H1 (cell line): ENCODE results near the gene FRMPD1. TPM values are rescaled to one million over a fixed set of nuclear protein-coding genes. Genes with fewer than 3 reads are reported as not detected.

Experiments
- CTCF ChIA-PET: fragments of 300-600 bp; sonication (Branson Sonifier 250); formaldehyde crosslinking; loops from one replicate; lab custom pipeline; 2021; ENCODE audit not compliant: partially characterized antibody; lab: Charles Lee
- POLR2A ChIA-PET: fragments of 300-600 bp; sonication (Branson Sonifier 250); formaldehyde crosslinking; loops from one replicate; lab custom pipeline; 2021; ENCODE audit warnings: inconsistent platforms; ENCODE audit not compliant: partially characterized antibody; lab: Charles Lee
- DNase-seq, 2 experiments: peaks; one replicate each; pipeline versions ENCODE4 v3.0.0 to v3.0.0-alpha.2; 2010 to 2022; ENCODE audit warnings: low spot score in 2 of 2, low read depth in 1 of 2, mixed read lengths in 1 of 2
- FAIRE-seq: peaks from 2 replicates; lab custom pipeline; 2011; peaks lifted over from hg19 to GRCh38; lab: Jason Lieb, UNC
- H2AFZ ChIP-seq: 2 replicates; pipeline ENCODE4 v1.8.1; 2012; ENCODE audit warnings: low read length, inconsistent platforms
- H2AK5ac ChIP-seq: 2 replicates; pipeline ENCODE4 v1.6.1; 2013; ENCODE audit warnings: low read depth, low read length
- H2BK120ac ChIP-seq: replicated peaks from 2 replicates; pipeline ENCODE3; 2013; ENCODE audit warnings: low read depth, low read length, inconsistent platforms
- H2BK12ac ChIP-seq: 2 replicates; pipeline ENCODE4 v1.6.1; 2013; ENCODE audit warnings: low read depth, low read length
- H2BK15ac ChIP-seq: 2 replicates; pipeline ENCODE4 v1.6.1; 2013; ENCODE audit warnings: low read length
- H2BK20ac ChIP-seq: 2 replicates; pipeline ENCODE4 v1.6.1; 2013; ENCODE audit warnings: low read length
- H2BK5ac ChIP-seq: 2 replicates; pipeline ENCODE4 v1.6.1; 2013; ENCODE audit warnings: low read depth, low read length
- H3K14ac ChIP-seq: 2 replicates; pipeline ENCODE4 v1.6.1; 2013; ENCODE audit warnings: inconsistent platforms; ENCODE audit not compliant: insufficient read length
- H3K18ac ChIP-seq: 2 replicates; pipeline ENCODE4 v1.6.1; 2013; ENCODE audit warnings: low read length; ENCODE audit errors: extremely low read depth
- H3K23ac ChIP-seq: 2 replicates; pipeline ENCODE4 v1.6.1; 2013; ENCODE audit warnings: inconsistent platforms; ENCODE audit not compliant: insufficient read length
- H3K23me2 ChIP-seq: 2 replicates; pipeline ENCODE4 v1.6.1; 2013; ENCODE audit warnings: low read depth, low read length
- H3K27ac ChIP-seq: 2 replicates; pipeline ENCODE4 v1.6.1; 2011; ENCODE audit warnings: low read depth, low read length, inconsistent platforms
- H3K27me3 ChIP-seq, 4 experiments: replicated peaks in 1 of 4; 1 replicate in 1 of 4; 2 replicates in 3 of 4; pipeline versions ENCODE4 v1.6.1 to v1.8.1; 2011 to 2013; ENCODE audit warnings: low read length in 3 of 4, mild to moderate bottlenecking in 3 of 4, inconsistent platforms in 2 of 4, mixed read lengths in 2 of 4, moderate library complexity in 1 of 4; ENCODE audit not compliant: control insufficient read depth in 3 of 4, insufficient read depth in 3 of 4; ENCODE audit errors: extremely low read depth in 1 of 4
- H3K36me3 ChIP-seq, 4 experiments: 2 replicates each; pipeline versions ENCODE4 v1.6.1 to v1.8.1; 2011 to 2013; ENCODE audit warnings: mild to moderate bottlenecking in 4 of 4, low read length in 3 of 4, moderate library complexity in 2 of 4, control low read depth in 1 of 4, inconsistent platforms in 1 of 4; ENCODE audit not compliant: insufficient read depth in 4 of 4, control insufficient read depth in 2 of 4
- H3K4ac ChIP-seq: replicated peaks from 2 replicates; pipeline ENCODE3; 2013; ENCODE audit warnings: low read length, low read depth, mixed read lengths, inconsistent platforms; ENCODE audit not compliant: insufficient read length
- H3K4me1 ChIP-seq, 4 experiments: replicated peaks in 1 of 4; 1 replicate in 1 of 4; 2 replicates in 3 of 4; pipeline versions ENCODE4 v1.6.1 to v1.8.1; 2011 to 2013; ENCODE audit warnings: low read length in 3 of 4, inconsistent platforms in 2 of 4, mixed read lengths in 1 of 4; ENCODE audit not compliant: insufficient read depth in 4 of 4, control insufficient read depth in 3 of 4
- H3K4me2 ChIP-seq, 2 experiments: 2 replicates each; pipeline versions ENCODE4 v1.6.1 to v1.8.1; 2011 to 2013; ENCODE audit warnings: low read depth in 2 of 2, low read length in 2 of 2, control low read depth in 1 of 2, inconsistent platforms in 1 of 2, mild to moderate bottlenecking in 1 of 2; ENCODE audit not compliant: insufficient read depth in 1 of 2
- H3K4me3 ChIP-seq, 4 experiments: fragments of 200-600, 300-600 bp in 1 of 4; sonication (generic), shearing (Covaris generic), sonication (Bioruptor Twin) in 1 of 4; 2 replicates each; pipeline versions ENCODE4 v1.5.1 to v1.8.1; 2011 to 2016; ENCODE audit warnings: low read length in 4 of 4, low read depth in 3 of 4, control low read depth in 2 of 4, inconsistent platforms in 2 of 4, mild to moderate bottlenecking in 2 of 4, mixed read lengths in 1 of 4, moderate library complexity in 1 of 4; ENCODE audit not compliant: insufficient read depth in 2 of 4; ENCODE audit errors: extremely low read depth in 1 of 4
- H3K56ac ChIP-seq: replicated peaks from 2 replicates; pipeline ENCODE3; 2013; ENCODE audit warnings: low read depth, mild to moderate bottlenecking, mixed read lengths, low read length, inconsistent platforms; ENCODE audit not compliant: insufficient read length
- H3K79me1 ChIP-seq: 2 replicates; pipeline ENCODE4 v1.6.1; 2013; ENCODE audit warnings: low read depth, low read length, control low read depth
- H3K79me2 ChIP-seq, 2 experiments: 2 replicates each; pipeline versions ENCODE4 v1.6.1 to v1.8.1; 2012 to 2013; ENCODE audit warnings: low read length in 2 of 2, mild to moderate bottlenecking in 2 of 2, inconsistent platforms in 1 of 2; ENCODE audit not compliant: insufficient read depth in 2 of 2, control insufficient read depth in 1 of 2
- H3K9ac ChIP-seq, 4 experiments: replicated peaks in 1 of 4; 1 replicate in 1 of 4; 2 replicates in 3 of 4; pipeline versions ENCODE4 v1.6.1 to v1.8.1; 2011 to 2013; ENCODE audit warnings: low read depth in 3 of 4, low read length in 3 of 4, control low read depth in 2 of 4, mild to moderate bottlenecking in 2 of 4, moderate library complexity in 2 of 4, inconsistent platforms in 1 of 4; ENCODE audit errors: extremely low read depth in 1 of 4
- H3K9me3 ChIP-seq, 2 experiments: 2 replicates each; pipeline versions ENCODE4 v1.6.1 to v1.8.1; 2012 to 2013; ENCODE audit warnings: mild to moderate bottlenecking in 2 of 2, moderate library complexity in 2 of 2, control low read depth in 1 of 2, inconsistent platforms in 1 of 2, low read depth in 1 of 2, low read length in 1 of 2, mixed read lengths in 1 of 2; ENCODE audit not compliant: insufficient read depth in 2 of 2
- H4K20me1 ChIP-seq, 2 experiments: replicated peaks in 1 of 2; 2 replicates each; pipeline versions ENCODE3 to v1.8.1; 2011 to 2013; ENCODE audit warnings: inconsistent platforms in 2 of 2, low read length in 2 of 2, mild to moderate bottlenecking in 1 of 2; ENCODE audit not compliant: insufficient read depth in 2 of 2, control insufficient read depth in 1 of 2
- H4K5ac ChIP-seq: 2 replicates; pipeline ENCODE4 v1.6.1; 2013; ENCODE audit warnings: low read length, low read depth, mixed read lengths, inconsistent platforms; ENCODE audit not compliant: insufficient read length
- H4K8ac ChIP-seq: 2 replicates; pipeline ENCODE4 v1.8.0; 2013; ENCODE audit warnings: mild to moderate bottlenecking, moderate library complexity, low read length, inconsistent platforms; ENCODE audit not compliant: insufficient read depth; ENCODE audit errors: extremely low read depth
- H4K91ac ChIP-seq: replicated peaks from 2 replicates; pipeline ENCODE3; 2013; ENCODE audit warnings: low read length, mixed read lengths, inconsistent platforms; ENCODE audit not compliant: insufficient read length
- SIRT6 ChIP-seq: IDR thresholded peaks from one replicate; pipeline ENCODE4 v1.7.1; 2012; ENCODE audit warnings: low read length, inconsistent platforms
- WGBS, 2 experiments: shearing (Covaris generic) in 1 of 2; methylation state at CpG; one replicate each; pipeline versions ENCODE4 v1.1.6 to v1.1.7; 2013 to 2015; ENCODE audit warnings: low lambda C conversion rate in 2 of 2, mixed read lengths in 2 of 2, inconsistent platforms in 1 of 2, low coverage in 1 of 2, missing lambda C conversion rate in 1 of 2; ENCODE audit not compliant: insufficient replicate concordance in 2 of 2, insufficient coverage in 1 of 2, insufficient read length in 1 of 2; ENCODE audit errors: extremely low coverage in 1 of 2, missing lambda C conversion rate in 1 of 2; 5-methylcytosine and 5-hydroxymethylcytosine counted together
- polyA plus RNA-seq, 7 experiments: library from polyadenylated mRNA; depleted of rRNA in 3 of 7; stranded (reverse) in 5 of 7; unstranded in 2 of 7; fragments of >200 nt in 5 of 7; fragments of 200-250 nt in 2 of 7; gene quantifications; 1 replicate in 5 of 7; 2 replicates in 1 of 7; 4 replicates in 1 of 7; pipeline versions ENCODE4 v1.2.1 to v1.2.3, GENCODE V29; 2011 to 2013; ENCODE audit warnings: missing spikeins in 2 of 7, mixed read lengths in 2 of 7
- total RNA-seq: library from RNA; stranded (reverse); fragmentation: NEBNext Ultra II Directional; extraction: Animal tissue kit (Norgen Biotek cat#: 25700); gene quantifications from 2 replicates; pipeline ENCODE4 v1.2.1, GENCODE V29; 2021

Gene FRMPD1
- total and polyA plus RNA-seq, 2 of the 8 experiments (the other 6 are each of a cell fraction or from before 2014, with no cell fraction given), result 0.27 to 0.32 TPM

DNA sequence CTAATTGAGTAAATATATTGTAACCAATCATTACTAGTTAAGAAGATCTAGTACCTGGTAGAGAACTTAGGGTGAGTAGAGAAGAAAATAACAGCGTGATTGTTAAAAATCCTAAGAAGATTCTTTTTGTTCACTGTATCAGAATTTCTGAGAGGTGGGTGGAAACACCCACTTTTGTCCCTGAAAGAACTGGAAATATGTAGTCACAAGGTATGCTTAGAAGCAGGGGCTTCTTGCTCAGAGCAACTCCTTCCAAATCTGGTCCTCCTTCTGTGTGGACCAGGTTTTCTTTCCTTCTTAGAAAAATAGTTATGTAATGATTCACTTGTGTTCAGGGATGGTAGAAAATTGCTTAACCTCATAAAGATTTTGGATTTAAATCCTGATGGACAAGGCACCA is 46.5 kb upstream of the FRMPD1 start:
- Histone ChIP-seq H4K91ac (no peak overlapping the region), H3K23me2 (no peaks in the 10 kb centered on the region), H3K18ac (no peak overlapping the region), H2BK5ac (no peak overlapping the region), H2BK12ac (no peak overlapping the region), H3K27me3 (peaks cover 0 to 2% (median 0%) of the 10 kb centered on the region in 4 experiments; a peak in 1 of 7 replicates), H3K14ac (no peak overlapping the region), H3K36me3 (no peaks in the 10 kb centered on the region), H3K27ac (no peak overlapping the region), H4K5ac (no peak overlapping the region), H2BK20ac (no peak overlapping the region), H2AFZ (no peak overlapping the region), H3K4me3 (no peak overlapping the region), H3K9me3 (no peaks in the 10 kb centered on the region), H3K9ac (no peak overlapping the region), H3K4me2 (no peak overlapping the region), H3K4ac (no peak overlapping the region), H2BK15ac (no peak overlapping the region), H3K23ac (no peak overlapping the region), H4K20me1 (no peaks in the 10 kb centered on the region), H3K79me1 (no peaks in the 10 kb centered on the region), H3K56ac (no peak overlapping the region), H3K4me1 (no peaks in the 10 kb centered on the region), H3K79me2 (no peaks in the 10 kb centered on the region), H2BK120ac (no peak overlapping the region), H4K8ac (no peak overlapping the region), H2AK5ac (no peak overlapping the region)
- ChIA-PET POLR2A (no interaction called here), CTCF (interaction anchor here (0.6 kb wide), 1 partner anchor 38 kb away, joined by 3 read pairs; no protein-coding TSS in a partner anchor)
- FAIRE-seq (no peak), DNase-seq (no peak)
- WGBS, 2 experiments, result 74% methylated on average over 1 of the region's 1 CpG; no CpG with 5 or more reads in 1 of the 2 experiments
- no peak for TF ChIP-seq SIRT6
